ENCODE data around the gene WAPL. TPM values are rescaled to one million over a fixed set of nuclear protein-coding genes. Genes with fewer than 3 reads are reported as not detected.

Gene WAPL
- total and polyA plus RNA-seq, 9 donors = 15.3 to 33.3 (median 30.5) TPM

GRCh38 chr10:86556933-86557649 is 35.5 kb upstream of the WAPL start:
- Histone ChIP-seq H3K36me3 (no peaks in the 10 kb centered on the region), H3K4me1 (ENCODE audit: insufficient read depth) (no peaks in the 10 kb centered on the region), H3K4me3 (no peak overlapping the region), H3K27ac (no peak overlapping the region), H3K27me3 (no peaks in the 10 kb centered on the region), H3K9me3 (no peaks in the 10 kb centered on the region)
- WGBS, 3 donors = 83 to 88% (median 85%) methylated on average over 15 of the region's 15 CpGs
- no peak for DNase-seq
- TF ChIP-seq CTCF (IDR thresholded peaks at IDR 0.05) (no peak), POLR2A (IDR thresholded peaks at IDR 0.05) (no peak), EP300 (IDR thresholded peaks at IDR 0.05) (no peak)
- intact Hi-C loops (cut with DNase I) = no loop called here

- no peaks in the 10 kb centered on the region for H3K4me1 ChIP-seq (ENCODE audit: insufficient read depth)
- no peak overlapping the region for H3K4me3 ChIP-seq
- TF ChIP-seq CTCF (IDR thresholded peaks at IDR 0.05) (no peak), EP300 (IDR thresholded peaks at IDR 0.05) (no peak), POLR2A (IDR thresholded peaks at IDR 0.05) (no peak)
- no peaks in the 10 kb centered on the region for H3K9me3 ChIP-seq
- intact Hi-C loops (cut with DNase I) = no loop called here
- H3K27ac ChIP-seq = no peak overlapping the region
- no peaks in the 10 kb centered on the region for H3K27me3 ChIP-seq
- DNase-seq = no peak
- WGBS, 3 donors = 59 to 67% (median 64%) methylated on average over 3 of the region's 3 CpGs
- H3K36me3 ChIP-seq = no peaks in the 10 kb centered on the region
Observed at GRCh38 chr10:86556532-86556931, 34.9 kb upstream of the WAPL start.

- H3K36me3 ChIP-seq = no peaks in the 10 kb centered on the region
- intact Hi-C loops (cut with DNase I) = no loop called here
- TF ChIP-seq EP300 (IDR thresholded peaks at IDR 0.05) (no peak), POLR2A (IDR thresholded peaks at IDR 0.05) (no peak), CTCF (IDR thresholded peaks at IDR 0.05) (no peak)
- H3K4me1 ChIP-seq (ENCODE audit: insufficient read depth) = no peaks in the 10 kb centered on the region
- no peaks in the 10 kb centered on the region for H3K9me3 ChIP-seq
- H3K4me3 ChIP-seq = no peak overlapping the region
- DNase-seq = no peak
- no peaks in the 10 kb centered on the region for H3K27me3 ChIP-seq
- H3K27ac ChIP-seq = no peak overlapping the region
- 63 to 80% (median 65%) methylated on average over 4 of the region's 4 CpGs for whole genome bisulfite sequencing, 3 donors
Observed at GRCh38 chr10:86553639-86554038, 32.0 kb upstream of the WAPL start.

GRCh38 chr10:86553213-86553612 is 31.6 kb upstream of the WAPL start:
- no peaks in the 10 kb centered on the region for H3K36me3 ChIP-seq
- 61 to 70% (median 67%) methylated on average over 5 of the region's 5 CpGs for WGBS, 3 donors

More at GRCh38 chr10:86553213-86553612, 31.6 kb upstream of the WAPL start:
- no peak overlapping the region for H3K27ac ChIP-seq
- intact Hi-C loops (cut with DNase I) = no loop called here
- no peaks in the 10 kb centered on the region for H3K27me3 ChIP-seq
- H3K4me1 ChIP-seq (ENCODE audit: insufficient read depth) = no peaks in the 10 kb centered on the region
- no peak for DNase-seq
- TF ChIP-seq CTCF (IDR thresholded peaks at IDR 0.05) = no peak
- TF ChIP-seq POLR2A (IDR thresholded peaks at IDR 0.05) = no peak
- no peak for TF ChIP-seq EP300 (IDR thresholded peaks at IDR 0.05)
- H3K9me3 ChIP-seq = no peaks in the 10 kb centered on the region
- H3K4me3 ChIP-seq = no peak overlapping the region

Measured in ovary (tissue), 9 donors.